Suppressor macrophage treated with lipopolysaccharide for 1 hour (primary cell): ENCODE measurements around the gene CAMKMT.
"Not testable (repeated sequence)": the region's sequence is repeated elsewhere in the genome, so short reads cannot be mapped to it uniquely, and the experiment has no call there.

Experiments used
- DNase-seq, 3 donors: peaks; one replicate each; pipeline ENCODE4 v3.0.0-alpha.2; 2020 to 2022

Gene CAMKMT

DNA sequence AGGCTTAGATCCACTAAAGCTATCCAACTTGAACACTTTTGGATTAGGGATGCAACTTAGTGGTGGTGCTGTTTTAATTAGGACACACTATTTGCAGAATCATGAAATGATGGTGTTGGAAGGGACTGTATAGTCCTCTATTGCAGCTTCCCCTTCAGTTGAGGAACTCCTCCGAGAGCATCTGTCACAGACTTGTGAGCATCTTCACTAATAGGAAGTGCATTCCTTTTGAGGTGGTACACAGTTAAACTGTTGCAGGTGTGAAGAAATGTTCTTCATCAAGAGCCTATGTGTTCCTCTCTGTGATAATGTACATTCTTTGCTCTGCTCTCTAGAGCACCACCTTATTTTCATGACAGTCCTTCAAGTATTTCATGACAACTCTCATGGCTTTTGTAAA is 197.4 kb downstream of the CAMKMT start:
- no peak for DNase-seq

DNA sequence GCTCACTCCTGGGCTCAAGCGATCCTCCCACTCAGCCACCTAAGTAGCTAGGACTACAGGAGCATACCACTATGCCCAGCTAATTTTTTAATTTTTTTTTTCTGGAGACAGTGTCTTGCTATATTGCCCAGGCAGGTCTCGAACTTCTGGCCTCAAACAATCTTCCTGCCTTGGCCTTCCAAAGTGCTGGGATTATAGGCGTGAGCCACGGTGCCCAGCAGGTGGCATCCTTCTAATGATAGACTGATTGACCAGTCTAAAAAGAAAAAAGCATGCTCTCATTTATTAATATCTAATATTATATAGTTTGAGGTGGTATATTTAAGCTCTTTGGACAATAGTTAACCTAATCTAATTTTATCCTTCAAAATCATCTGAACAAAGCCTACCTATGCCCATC is 198.6 kb downstream of the CAMKMT start:
- peak; percentile 41 to 64 (median 55) for DNase-seq

DNA sequence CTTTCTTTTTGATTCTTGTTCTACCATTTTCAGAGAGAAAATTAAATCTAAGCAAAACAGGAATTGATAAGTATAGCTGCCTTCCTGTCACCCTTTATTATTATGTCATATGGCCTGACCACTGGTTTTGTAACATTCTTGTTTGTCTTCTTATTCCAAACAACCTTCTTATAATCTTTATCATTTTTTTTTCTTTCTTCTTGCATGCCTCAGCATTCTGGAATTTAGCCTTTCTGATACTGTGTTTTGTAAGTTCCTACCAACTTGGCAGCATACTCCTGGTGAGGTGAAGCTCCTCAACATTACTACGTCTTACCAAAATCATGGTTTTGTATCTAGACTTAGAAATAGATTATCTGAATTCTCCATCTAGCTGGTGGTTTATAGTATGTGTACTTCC is 199.2 kb downstream of the CAMKMT start:
- DNase-seq: no peak

DNA sequence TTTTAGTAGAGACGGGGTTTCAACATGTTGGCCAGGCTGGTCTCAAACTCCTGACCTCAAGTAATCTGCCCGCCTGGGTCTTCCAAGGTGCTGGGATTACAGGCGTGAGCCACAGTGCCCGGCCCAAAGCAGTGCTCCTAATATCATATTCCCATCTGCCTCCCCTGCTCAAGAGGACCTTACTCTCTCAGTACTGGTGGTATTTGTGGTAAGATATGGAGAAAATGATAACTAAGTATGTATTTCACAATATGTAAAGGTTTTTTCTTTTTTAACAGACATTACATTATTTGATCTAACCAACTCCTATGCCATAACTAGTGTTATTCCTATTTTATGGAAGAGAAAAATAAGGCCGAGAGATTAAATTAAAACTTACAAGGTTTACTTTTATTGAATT is 201.0 kb downstream of the CAMKMT start:
- no peak for DNase-seq

DNA sequence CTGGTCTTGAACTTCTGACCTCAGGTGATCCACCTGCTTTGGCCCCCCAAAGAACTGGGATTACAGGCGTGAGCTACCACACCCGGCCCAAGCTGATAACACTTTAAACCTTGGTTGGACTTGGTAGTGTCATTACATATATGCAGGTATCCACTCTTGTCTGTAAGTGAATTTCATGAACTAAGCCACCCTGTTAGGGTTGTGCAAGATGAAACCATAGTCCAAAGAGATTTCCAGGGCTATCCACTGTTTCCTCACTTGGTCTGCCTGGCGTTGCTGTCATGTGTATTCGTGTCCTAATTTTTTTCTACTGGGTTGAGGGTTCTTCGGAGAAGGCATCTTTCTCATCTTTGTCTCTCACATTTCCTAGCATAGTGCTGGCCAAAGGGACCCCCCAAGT is 203.0 kb downstream of the CAMKMT start:
- DNase-seq: no peak

DNA sequence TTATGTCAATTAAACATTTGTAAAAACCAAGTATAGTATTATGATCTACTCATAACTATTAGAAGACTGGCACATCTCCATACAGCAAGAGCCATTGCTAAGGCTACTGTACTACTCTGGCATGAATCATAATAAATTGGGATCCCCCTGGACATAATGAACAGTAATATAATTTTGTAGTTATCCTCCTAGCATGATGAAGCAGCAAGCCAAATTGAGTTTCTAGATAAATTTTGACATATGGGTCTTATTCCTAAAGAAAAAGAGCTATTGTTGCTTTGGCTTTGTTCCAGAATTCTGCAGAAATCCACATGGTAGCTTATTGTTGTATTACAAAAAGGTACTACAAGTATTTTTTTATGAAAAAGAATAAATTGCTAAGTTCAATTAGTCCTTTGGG is 204.3 kb downstream of the CAMKMT start:
- DNase-seq: no peak

DNA sequence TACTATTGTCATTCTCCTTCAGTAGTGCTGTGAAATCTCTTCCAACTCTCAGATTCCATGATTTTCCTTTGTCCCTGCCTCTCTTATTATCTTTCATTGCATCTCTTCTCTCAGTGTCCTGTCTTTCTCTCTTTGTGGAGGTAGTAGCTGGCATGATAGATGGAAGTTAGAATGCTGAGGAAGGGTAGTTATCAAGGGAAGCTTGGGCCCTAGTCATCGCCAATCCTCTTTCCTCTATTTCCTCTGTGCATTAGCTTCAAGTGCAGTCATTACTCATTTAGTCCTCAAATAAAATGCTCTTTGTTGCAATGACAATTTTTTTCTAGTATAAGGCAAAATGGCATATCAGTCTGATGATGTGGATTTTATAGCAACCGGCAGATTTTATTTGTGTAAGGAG is 207.7 kb downstream of the CAMKMT start:
- no peak for DNase-seq

DNA sequence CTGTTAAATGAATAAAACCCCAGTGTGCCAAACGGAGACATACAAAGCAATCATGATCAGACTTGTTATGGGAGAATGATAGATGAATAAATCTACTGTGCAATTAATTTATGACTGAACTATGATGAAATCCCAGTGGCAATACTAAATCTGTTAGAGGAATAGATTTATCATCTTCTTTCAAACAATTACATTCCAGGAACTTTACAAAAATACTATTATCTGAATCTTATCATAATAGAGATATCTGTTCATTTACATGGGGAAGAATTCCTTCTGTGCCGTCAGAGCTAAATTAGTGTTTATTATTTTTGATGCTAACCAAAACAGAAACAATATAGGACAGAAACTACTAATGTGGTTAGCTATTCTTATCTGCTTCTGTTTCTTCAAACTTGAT is 208.5 kb downstream of the CAMKMT start:
- DNase-seq: no peak

DNA sequence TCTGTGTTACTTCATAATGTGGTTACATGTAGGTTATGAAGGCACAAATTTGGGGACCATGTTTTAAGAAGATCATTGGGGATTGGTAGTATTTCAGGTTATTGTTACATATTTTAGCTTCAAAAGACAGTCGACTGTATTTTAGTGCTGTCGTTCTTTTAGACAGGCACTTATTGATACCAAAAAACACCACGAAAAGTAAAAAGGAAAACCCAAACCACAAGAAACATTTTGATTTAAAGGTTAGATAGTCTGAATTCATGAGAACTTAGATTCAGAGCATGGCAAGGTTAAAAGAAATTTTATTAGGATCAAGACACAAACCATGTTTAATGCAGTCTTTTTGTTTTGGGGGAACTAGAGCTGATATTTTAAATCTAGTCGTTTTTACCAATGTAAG is 209.0 kb downstream of the CAMKMT start:
- no peak for DNase-seq

DNA sequence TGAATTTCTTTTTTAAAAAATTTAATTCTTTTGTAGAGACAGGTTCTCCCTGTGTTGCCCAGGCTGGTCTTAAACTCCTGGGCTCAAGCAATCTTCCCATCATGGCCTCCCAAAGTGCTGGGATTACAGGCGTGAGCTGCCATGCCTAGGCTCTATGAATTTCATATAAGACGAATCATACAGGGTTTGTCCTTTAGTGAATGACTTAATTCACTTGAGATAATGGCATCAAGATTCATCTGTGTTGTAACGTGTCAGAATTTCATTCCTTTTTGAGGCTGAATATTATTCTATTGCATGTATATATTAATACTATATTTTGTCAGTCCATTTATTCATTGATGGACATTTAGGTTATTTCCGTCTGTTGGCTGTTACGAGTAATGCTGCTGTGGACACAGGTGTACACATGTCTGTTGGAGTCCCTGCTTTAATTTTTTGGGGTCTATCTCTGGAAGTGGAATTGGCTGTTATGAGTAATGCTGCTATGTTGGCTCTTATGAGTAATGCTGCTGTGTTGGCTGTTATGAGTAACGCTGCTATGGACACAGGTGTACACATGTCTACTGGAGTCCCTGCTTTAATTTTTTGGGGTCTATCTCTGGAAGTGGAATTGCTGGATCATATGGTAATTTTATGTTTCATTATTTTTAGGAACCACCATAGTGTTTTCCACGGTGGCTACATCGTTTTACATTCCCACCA is 210.6 kb downstream of the CAMKMT start:
- no peak for DNase-seq

DNA sequence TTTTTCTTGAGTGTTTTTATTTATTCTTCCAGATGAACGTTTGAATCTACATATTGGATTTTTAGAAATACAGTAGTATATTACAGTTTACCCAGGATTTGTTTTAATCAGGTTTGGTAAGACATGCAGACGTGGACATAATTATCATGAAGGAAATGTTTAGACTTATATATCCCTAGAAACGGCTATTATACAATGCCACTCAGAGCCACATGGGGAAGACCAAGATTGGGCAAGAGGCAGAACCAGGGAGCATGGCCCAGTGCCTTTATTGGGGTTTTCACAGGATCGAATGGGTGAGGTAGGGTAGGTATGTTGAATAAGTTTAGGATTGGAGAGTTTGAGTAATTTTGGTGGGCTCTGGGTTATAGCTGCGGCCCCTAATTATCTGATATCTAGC is 212.2 kb downstream of the CAMKMT start:
- DNase-seq: peak; percentile 27 to 40 (median 36)

DNA sequence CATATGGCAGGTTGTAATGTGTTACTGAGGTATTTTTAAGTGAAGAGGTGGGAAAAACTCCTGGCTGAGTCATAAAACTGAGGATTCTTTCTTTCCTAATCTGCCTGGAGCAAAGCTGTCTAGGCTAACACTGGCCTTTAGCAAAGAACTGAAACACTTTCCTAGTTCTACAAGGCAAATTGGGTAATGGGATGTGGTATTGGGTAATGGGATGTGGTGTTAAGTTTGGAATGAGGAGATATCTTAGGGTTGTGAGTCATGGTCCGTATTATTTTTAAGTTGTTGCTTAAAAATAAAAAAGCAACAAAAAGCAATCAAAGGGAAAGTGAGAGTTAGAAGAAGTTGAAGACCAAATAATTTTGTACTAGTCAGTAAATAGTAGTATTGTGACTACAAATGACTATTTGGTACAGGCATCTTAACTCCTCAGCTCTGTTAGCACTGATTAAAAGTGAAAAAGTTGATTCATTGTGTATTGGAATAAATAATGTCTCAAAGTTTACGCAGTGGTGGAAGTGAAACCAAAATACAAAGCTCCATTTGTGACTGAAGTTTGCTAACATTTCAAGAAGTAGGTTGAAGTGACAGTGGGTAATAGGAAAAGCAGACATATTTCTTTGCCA is 216.8 kb downstream of the CAMKMT start:
- peak; percentile 74 to 88 (median 85) for DNase-seq

DNA sequence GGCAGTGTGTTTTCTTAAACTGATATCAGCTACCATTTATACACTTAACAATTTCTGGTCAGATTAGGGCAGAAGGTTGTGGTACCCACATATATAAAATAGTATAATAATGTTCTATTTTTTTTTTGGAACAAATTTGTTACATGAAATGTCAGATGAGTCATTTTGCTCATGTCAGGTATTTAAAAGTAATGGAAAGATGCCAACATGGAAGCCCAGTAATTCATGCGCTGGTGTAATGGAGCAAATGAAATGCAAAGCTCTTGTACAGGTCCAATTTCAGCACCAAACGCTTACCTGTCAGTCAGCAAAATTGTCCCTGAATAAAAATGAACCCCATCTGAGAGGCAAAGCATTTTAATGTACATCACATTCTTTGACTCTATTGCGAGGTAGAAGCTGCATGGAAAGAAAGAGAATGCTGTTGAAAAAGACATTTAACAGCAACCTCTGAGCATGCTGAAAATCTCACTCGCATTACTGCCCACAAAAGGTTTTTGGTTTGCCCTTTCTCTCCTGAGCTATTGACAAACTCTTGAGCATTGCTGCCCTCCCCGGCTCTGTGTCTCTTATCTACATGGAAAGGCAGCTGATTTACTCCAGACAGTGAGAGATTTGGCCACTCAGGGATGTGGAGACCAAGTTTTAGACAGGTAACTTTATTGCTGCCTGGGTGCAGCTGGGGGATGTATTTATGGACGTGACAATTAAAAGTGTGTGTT is 217.5 kb downstream of the CAMKMT start:
- DNase-seq: no peak

DNA sequence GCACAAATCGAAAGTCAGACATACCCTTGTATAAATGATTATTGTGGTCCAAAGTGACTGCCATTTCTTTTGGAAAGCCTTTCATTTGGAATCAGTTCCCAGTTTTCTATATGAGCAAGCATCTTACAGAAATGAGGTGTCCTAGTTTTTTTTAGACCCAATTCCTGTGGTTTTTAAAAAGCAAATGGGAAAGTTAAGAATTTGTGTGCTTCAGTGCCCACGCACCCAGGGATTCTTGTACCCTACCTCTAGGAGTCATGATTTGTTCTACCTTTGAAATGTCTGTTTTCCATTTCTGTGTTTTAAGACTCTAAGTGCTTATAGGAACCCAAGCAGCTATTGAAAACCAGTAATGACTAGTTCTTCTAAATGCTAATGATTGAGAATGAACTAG is 218.1 kb downstream of the CAMKMT start:
- DNase-seq: no peak

DNA sequence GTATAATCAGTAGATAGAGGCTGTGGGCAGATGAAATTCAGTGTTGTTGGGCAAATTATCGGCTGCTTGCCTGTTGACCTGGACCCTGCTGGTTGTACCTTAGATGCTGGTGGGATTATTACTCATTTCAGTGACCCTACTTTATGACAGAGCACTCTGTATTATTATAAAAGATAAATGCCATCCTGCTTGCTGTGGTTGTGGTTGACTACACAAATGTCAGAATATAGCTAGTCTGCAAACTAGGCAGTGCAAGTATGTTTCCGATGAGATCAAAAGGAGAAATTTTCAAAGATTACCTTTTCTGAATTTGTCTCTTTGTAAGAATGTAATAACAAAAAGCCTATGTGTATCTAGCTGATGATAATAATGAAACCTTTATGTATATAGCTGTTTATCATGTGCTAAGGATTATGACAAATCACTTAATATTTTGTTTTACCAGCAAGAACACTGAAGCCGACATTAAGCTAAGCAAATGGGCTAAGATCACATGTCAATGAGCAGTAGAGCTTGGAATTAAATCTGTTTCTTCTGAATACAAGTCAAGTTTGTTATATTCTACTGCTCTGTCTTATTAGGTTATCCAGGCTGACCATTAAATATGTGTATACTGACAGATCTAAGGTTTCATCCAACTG is 219.2 kb downstream of the CAMKMT start:
- no peak for DNase-seq

DNA sequence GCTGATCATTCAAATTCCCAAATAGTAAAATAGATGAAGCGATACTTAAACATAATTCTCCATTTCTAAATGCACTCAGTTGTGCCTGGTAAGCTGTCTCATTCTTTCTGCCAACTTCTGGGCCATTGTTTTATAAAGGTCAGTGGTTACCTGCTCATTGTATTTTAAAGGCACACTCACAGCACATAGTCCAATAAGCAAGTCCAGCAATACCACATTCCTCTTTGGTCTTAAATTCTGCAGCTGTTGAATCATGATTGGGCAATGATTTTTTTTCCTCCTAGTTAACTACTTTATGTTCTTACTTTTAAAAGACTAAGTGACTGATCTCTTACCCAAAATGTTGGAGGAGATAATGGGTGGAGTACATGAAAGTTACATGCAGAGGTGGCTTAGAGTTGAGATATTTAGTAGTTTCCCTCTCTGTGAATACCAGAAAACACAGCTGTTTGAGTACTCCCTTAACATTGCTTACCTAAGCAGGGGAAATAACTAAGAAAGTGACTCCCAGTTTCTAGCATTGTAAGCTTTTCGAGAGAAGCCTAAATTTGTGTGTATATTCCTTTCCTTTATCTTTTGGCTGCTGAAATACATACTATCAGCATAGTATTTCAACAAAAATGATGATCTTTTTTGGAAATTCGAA is 220.7 kb downstream of the CAMKMT start:
- peak in 1 of 3 donors; percentile 20 for DNase-seq

DNA sequence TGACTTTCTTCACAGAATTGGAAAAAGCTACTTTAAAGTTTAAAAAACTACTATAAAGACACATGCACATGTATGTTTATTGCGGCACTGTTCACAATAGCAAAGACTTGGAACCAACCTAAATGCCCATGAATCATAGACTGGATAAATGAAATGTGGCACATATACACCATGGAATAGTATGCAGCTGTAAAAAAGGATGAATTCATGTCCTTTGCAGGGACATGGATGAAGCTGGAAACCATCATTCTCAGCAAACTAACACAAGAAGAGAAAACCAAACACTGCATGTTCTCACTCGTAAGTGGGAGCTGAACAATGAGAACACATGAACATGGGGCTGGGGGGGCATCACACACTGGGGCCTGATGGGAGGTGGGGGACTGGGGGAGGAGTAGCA is 233.9 kb downstream of the CAMKMT start:
- DNase-seq: not testable (repeated sequence)

DNA sequence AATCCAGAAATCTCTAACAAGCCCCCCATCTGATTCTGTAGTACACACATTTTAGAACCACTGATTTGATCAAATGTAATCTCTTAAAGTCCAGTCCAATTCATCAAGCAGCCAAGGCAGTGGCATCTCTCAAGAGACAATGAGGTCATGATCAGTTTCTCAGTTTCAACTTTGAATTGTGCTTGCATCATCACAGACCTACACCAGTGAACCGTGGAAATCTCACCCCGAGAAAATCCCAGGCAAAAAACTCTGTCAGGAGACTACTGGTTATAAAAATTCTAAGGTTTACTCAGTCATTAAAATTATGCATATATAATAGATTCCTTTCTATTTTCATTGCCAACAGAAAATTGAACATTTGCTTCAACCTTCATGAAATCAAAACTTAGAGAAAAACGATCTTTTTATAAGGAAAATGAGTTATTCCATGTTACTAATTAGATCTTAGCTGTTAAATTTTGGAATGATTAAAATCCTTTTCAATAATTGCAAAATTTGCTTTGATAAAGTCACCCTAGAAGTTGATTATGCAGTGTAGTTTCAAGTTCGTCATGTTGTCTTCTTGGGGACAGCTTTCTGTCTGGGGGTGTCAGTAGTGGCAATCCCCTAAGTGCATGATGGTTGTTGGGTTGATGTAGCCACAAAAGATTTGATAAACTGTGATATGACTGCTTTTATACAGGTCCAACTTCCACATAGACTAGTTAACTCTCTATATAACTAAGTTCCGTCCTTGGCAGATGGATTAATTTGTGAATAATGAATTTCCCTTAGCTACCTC is 235.0 kb downstream of the CAMKMT start:
- peak in 2 of 3 donors; percentile 26 to 59 for DNase-seq

DNA sequence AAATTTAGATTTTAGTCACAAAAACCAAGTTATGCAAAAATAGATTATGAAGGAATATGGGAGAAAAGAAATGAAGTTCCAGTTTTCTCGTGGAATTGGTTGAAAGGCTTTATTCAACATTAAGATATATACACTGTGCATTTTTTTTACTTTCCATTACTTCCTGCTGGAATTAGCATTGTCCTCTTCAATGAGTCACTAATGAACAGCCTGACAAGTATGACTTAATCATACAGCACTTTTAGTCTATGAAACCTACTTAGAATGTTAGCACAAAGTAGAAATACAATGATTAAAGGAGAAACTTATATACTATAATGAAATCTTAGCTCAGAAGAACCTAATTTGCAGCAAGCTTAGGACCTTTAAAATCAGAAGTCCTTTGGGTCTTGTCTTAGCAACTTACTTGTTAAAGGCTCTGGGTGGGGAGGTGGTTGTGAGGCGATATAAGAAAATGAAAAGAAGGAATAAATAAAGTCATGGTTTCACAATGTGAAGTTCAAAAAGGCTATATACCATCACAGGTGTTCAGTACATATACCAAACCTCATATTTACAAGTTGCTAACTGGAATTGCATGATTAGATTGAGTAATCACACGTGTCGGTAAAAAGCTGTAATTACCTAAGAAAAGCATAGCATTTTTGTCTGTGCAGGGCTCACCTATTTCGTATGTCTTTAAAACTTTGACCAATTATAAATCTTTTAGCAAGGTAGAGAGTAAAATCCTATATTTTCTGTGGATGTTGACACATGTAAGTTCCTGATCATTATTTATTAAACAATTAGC is 236.8 kb downstream of the CAMKMT start:
- DNase-seq: peak; percentile 18 to 60 (median 54)

DNA sequence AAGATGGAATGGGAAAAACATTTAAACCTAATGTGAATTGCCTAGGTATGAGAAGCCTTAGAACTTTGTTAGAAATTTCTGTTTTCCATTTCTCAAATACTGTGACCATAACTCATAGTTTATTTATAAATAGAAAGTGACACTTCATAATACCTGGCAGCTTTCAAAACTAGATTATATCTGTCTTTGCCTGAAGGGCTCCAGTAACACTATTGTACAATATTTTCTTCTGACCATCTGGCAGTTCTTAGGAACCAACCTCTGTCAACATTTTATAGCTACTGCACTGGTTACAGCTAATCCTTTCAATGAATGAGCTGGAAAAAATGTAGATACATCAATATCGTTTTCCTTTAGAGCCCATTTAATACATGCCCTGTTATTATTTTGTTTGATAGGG is 237.4 kb downstream of the CAMKMT start:
- DNase-seq: no peak

DNA sequence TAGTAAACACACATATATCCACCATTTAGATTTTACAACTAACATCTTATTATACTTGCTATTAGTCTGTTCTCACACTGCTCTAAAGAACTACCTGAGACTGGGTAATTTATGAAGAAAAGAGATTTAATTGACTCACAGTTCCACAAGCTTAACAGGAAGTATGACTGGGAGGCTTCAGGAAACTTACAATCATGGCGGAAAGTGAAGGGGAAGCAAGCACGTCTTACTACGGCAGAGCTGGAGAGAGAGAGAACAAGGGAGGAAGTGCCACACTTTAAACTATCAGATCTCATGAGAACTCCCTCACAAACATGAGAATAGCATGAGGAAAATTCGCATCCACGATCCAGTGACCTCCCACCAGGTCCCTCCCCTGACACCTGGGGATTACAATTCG is 240.7 kb downstream of the CAMKMT start:
- peak in 2 of 3 donors; percentile 36 to 45 for DNase-seq
